SW480 (cell line): Measurements from ENCODE around the gene SLC35D3.
"Not testable (repeated sequence)": the region's sequence is repeated elsewhere in the genome, so short reads cannot be mapped to it uniquely, and the experiment has no call there.

Experiments used
- DNase-seq: peaks from one replicate; pipeline ENCODE4 v3.0.0-alpha.2; 2016; ENCODE audit warnings: low spot score

SLC35D3 gene

DNA sequence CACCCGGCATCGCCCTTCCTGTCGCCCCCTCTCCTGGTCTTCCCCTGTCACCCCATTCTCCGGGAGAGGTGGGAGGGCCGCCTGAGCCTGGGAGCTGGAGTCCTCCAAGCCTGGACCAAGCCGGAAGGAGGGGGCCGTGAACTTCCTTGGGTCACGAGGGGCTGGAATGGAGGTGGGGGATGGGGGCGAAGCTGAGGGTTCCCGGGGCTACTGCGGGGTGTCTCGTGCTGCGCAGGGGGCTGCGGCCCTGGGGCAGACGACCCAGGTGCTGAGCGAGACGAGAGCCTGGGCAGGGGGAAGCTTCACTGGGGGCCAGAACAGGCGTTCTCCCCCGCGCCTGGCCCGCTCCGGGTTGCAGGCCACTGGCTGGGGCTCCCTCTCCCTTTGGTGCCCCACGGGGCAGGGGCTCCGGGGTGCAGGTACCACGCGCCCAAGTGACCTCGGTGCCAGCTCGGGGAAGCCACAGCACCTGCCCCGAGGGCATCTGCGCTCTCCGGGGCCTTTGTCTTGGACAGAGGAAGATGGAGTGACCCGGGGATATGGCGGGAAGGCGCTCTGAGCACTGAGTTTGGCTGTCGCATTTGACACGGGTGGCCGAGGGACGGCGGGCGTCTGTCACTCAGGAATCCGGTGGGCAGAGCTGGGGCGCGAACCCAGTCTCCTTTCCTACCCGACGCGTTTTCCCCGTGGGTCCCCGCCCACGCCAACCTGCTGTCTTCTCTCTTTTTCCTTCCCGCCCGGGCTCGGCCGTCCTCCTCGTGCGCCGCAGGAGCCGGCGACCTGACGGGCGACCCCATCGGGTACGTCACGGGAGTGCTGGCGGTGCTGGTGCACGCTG, 1.2 kb downstream of the SLC35D3 start:
- no peak for DNase-seq

- no peak for DNase-seq
Measured at GRCh38 chr6:136923954-136924673, 2.0 kb downstream of the SLC35D3 start.

DNA sequence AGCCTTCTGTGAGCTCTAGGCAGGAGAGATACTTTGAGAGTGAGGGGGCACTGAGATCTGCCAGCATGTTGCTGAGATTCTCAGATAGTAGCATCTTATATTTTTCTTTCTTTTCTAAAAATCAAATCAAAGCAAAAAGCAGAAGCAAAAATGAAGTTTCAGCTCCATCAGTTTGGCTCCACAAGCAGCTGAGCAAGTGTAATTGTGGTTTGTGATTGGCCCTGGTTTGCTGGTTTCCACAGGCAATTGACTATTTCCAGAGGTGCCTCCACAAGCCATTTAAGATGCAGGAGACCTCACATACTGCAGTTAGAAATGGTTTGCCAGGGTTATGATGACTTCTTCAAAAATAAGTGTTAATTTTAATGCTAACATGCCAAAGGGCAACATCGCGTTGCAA, 4.3 kb downstream of the SLC35D3 start:
- DNase-seq, result no peak

DNA sequence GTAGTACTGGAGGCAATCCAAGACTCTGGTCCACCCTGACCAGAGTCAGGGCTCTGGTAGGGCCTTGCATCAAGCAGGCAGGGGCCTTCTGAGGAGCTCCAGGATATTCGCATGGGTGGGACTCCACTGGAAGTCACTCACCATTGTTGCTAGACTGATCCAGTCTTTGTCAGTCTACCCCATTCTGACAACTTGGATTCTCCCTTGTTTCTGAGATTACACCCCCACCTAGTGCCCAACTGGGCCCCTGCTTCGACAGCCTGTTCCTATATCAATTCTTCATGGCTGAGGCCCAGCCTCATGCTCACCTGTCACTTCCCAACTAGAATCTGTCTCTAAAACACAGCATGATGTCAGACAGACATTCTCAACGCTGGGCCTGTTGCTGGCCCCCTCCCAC, 5.2 kb downstream of the SLC35D3 start:
- no peak for DNase-seq

GRCh38 chr6:136930528-136930927, 8.4 kb downstream of the SLC35D3 start:
- DNase-seq, result no peak

- no peak for DNase-seq
Measured at GRCh38 chr6:136932599-136932998, 10.5 kb downstream of the SLC35D3 start.

GRCh38 chr6:136945072-136945471, 23.0 kb downstream of the SLC35D3 start:
- DNase-seq, result no peak

DNA sequence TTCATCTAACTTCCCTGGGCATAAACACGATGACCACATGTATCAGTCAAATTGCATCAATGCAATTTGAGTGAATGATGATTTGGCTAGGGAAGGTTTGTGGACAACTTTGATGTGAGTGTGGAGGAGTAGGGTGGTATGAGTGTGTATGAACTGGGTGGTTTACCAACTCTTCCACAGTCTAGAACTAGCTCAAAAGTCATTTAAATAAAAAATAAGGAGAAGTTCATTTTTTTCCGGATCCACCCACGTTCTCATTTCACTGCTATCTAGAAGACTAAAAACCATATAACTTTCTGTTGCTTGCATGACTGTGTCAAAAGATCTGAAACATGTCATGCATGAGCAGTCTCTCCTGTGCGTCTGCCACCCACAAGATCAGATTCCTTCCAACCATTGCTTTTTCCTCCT, 23.6 kb downstream of the SLC35D3 start:
- DNase-seq, result peak; percentile 73

GRCh38 chr6:136947037-136947436, 24.9 kb downstream of the SLC35D3 start:
- no peak for DNase-seq

DNA sequence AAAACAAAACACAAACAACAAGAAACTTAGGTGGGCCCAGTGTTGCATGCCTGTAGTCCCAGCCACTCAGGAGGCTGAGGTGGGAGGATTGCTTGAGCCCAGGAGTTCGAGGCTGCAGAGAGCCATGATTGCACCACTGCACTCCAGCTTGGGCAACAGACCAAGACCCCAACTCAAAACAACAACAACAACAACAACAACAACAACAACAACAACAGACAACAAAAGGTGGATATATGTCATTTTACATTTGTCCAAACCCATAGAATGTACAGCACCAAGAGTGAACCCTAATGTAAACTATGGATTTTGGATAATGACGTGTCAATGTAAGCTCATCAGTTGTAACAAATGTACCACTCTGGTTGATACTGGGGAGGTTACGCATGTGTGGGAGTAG, 27.9 kb downstream of the SLC35D3 start:
- not testable (repeated sequence) for DNase-seq

DNA sequence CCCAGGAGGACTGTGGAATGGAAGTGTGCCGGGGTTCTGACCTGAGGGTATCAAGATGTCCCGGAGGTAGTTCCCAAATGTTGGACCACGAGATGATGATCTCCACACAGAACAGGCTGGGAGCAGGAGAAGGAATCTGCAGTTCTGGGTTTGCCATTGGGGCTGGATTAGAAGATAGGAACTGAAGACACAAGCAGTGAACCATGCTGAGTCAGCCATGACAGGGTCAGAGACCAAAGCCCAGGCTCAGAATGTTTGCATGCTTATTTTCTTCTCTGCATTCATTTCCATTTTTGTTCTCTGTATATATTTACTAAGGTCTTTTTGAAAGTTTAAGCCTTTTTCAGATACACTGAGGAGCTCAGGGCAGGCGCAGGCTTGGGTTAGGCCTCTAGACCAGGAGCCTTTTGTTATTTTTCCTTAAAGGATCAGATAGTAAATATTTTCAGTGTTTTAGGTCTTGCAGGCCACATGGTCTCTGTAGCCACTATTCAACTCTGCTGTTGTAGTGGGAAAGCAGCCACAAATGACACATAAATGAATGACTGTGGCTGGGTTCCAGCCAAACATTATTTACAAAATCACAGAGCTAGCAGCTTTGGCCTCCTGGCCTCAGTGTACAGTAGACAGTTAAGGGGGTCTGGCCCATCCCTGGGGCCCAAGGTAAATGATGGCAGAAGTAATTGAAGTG, 28.5 kb downstream of the SLC35D3 start:
- DNase-seq, result no peak

DNA sequence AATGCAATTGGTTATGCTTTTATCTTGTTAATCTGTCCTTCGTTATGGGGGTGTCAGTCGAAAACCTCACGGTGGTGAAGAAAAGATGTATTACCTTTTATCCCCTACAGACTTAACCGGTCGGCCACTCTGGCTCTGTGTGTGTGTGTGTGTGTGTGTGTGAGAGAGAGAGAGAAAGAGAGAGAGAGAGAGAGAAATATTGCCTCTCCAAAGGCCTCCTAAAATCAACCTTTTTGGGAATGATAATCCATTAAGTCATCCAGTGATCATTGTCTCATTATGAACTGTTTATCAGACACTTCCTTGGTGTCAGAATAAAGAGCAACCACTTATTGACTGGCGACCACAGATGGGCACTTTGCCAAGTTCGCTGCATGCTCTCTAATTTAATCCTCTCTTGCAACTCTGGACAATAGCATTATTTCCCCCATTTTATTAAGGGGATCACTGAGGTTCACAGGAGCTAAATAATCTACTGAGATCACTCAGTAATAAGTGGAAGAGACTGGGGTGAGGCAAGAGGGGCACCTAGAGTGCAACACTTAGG, 30.7 kb downstream of the SLC35D3 start:
- DNase-seq, result no peak

DNA sequence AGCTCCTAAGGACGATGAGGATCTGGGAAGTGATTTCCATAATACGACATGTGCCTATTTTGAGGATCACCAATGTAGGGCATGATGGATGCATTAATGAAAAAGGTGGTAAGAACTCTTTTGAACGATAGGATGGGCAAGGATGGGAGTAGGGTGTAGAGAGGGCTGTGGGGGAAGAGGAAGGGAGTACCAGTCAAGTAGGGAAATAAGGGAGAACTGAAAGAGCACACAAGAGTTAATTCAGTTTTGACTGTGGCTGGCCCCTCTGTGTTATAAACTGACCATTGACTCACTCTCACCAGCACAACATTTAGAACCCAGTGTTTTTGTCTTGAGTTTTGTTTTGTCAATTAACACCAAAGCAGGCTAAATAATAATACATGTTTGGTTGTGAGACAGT, 33.0 kb downstream of the SLC35D3 start:
- no peak for DNase-seq

- DNase-seq, result no peak
Measured at GRCh38 chr6:136956590-136957544, 34.8 kb downstream of the SLC35D3 start.

GRCh38 chr6:136958168-136958567, 36.1 kb downstream of the SLC35D3 start:
- DNase-seq, result no peak

GRCh38 chr6:136959471-136959891, 37.4 kb downstream of the SLC35D3 start:
- no peak for DNase-seq

DNA sequence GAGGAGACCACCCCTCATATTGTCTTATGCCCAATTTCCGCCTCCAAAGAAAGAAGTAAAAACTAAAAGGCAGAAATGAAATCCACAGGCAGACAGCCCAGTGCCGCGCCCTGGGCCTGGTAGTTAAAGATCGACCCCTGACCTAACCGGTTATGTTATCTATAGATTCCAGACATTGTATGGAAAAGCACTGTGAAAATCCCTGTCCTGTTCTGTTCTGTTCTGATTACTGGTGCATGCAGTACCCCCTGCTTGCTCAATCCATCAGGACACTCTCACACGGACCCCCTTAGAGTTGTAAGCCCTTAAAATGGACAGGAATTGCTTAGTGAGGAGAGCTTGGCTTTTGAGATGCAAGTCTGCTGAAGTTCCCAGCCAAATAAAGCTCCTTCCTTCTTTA, 37.8 kb downstream of the SLC35D3 start:
- DNase-seq, result not testable (repeated sequence)

GRCh38 chr6:136960781-136961180, 38.7 kb downstream of the SLC35D3 start:
- no peak for DNase-seq

- no peak for DNase-seq
Measured at GRCh38 chr6:136961848-136962247, 39.7 kb downstream of the SLC35D3 start.

- no peak for DNase-seq
Measured at GRCh38 chr6:136962661-136963060, 40.6 kb downstream of the SLC35D3 start.

GRCh38 chr6:136963259-136963658, 41.2 kb downstream of the SLC35D3 start:
- DNase-seq, result no peak
